ENCODE data around the gene BCAS3. TPM values are rescaled to one million over a fixed set of nuclear protein-coding genes. Genes with fewer than 3 reads are reported as not detected.
"Not testable (repeated sequence)": the region's sequence is repeated elsewhere in the genome, so short reads cannot be mapped to it uniquely, and the experiment has no call there.

Gene BCAS3
- total and polyA plus RNA-seq, 4 experiments from 2014 or later = 27.0 to 45.2 (median 41.2) TPM

GRCh38 chr17:60802377-60802776 is 124.7 kb downstream of the BCAS3 start:
- Mint-ChIP-seq H3K4me1 (peaks cover 0 to 2% (median 0%) of the 10 kb centered on the region in 4 donors), H3K27me3 (no peaks in the 10 kb centered on the region), H3K27ac (no peak overlapping the region), H3K4me3 (no peak overlapping the region), H3K9me3 (no peaks in the 10 kb centered on the region), H3K36me3 (peaks cover 5 to 8% of the 10 kb centered on the region in 2 donors)
- H3K27ac ChIP-seq (ENCODE audit: low read depth, low read length) = no peak overlapping the region
- H3K4me3 ChIP-seq (ENCODE audit: low read length in 2 of 2) = no peak overlapping the region
- no peak for DNase-seq
- H3K36me3 ChIP-seq (ENCODE audit: insufficient read depth, low read length) = no peaks in the 10 kb centered on the region
- intact Hi-C loops (cut with micrococcal nuclease) = no loop called here
- no peaks in the 10 kb centered on the region for H3K4me1 ChIP-seq (ENCODE audit: insufficient read depth, low read length)
- ChIA-PET POLR2A (ENCODE audit: partially characterized antibody) (no interaction called here), CTCF (ENCODE audit: partially characterized antibody) (no interaction called here)
- no peaks in the 10 kb centered on the region for H3K9me3 ChIP-seq (ENCODE audit: control insufficient read depth in 1 of 2, low read length in 2 of 2)
- no peaks in the 10 kb centered on the region for H3K27me3 ChIP-seq (ENCODE audit: insufficient read depth, low read length)

GRCh38 chr17:60803059-60803458 is 125.4 kb downstream of the BCAS3 start:
- Histone ChIP-seq H3K4me1 (ENCODE audit: insufficient read depth, low read length) (no peaks in the 10 kb centered on the region), H3K4me3 (ENCODE audit: low read length in 2 of 2) (no peak overlapping the region), H3K27me3 (ENCODE audit: insufficient read depth, low read length) (no peaks in the 10 kb centered on the region), H3K36me3 (ENCODE audit: insufficient read depth, low read length) (no peaks in the 10 kb centered on the region), H3K9me3 (ENCODE audit: control insufficient read depth in 1 of 2, low read length in 2 of 2) (no peaks in the 10 kb centered on the region), H3K27ac (ENCODE audit: low read depth, low read length) (no peak overlapping the region)
- H3K4me1 Mint-ChIP-seq = peaks cover 0 to 2% (median 0%) of the 10 kb centered on the region in 4 donors
- no peak overlapping the region for H3K27ac Mint-ChIP-seq
- no peak overlapping the region for H3K4me3 Mint-ChIP-seq
- DNase-seq = no peak
- POLR2A ChIA-PET (ENCODE audit: partially characterized antibody) = no interaction called here
- intact Hi-C loops (cut with micrococcal nuclease) = no loop called here
- H3K36me3 Mint-ChIP-seq = peaks cover 8 to 12% of the 10 kb centered on the region in 2 donors
- H3K27me3 Mint-ChIP-seq = no peaks in the 10 kb centered on the region
- no peaks in the 10 kb centered on the region for H3K9me3 Mint-ChIP-seq
- CTCF ChIA-PET (ENCODE audit: partially characterized antibody) = no interaction called here

GRCh38 chr17:60804831-60805230 is 127.2 kb downstream of the BCAS3 start:
- CTCF ChIA-PET (ENCODE audit: partially characterized antibody) = no interaction called here
- H3K27ac ChIP-seq (ENCODE audit: low read depth, low read length) = no peak overlapping the region
- Mint-ChIP-seq H3K27ac (no peak overlapping the region), H3K4me3 (no peak overlapping the region), H3K4me1 (no peaks in the 10 kb centered on the region), H3K9me3 (peaks cover 0 to 4% (median 0%) of the 10 kb centered on the region in 8 donors), H3K36me3 (peaks cover 22 to 27% of the 10 kb centered on the region in 2 donors), H3K27me3 (no peaks in the 10 kb centered on the region)
- no peaks in the 10 kb centered on the region for H3K9me3 ChIP-seq (ENCODE audit: control insufficient read depth in 1 of 2, low read length in 2 of 2)
- H3K4me1 ChIP-seq (ENCODE audit: insufficient read depth, low read length) = no peaks in the 10 kb centered on the region
- no peak for DNase-seq
- intact Hi-C loops (cut with micrococcal nuclease) = no loop called here
- H3K27me3 ChIP-seq (ENCODE audit: insufficient read depth, low read length) = no peaks in the 10 kb centered on the region
- H3K4me3 ChIP-seq (ENCODE audit: low read length in 2 of 2) = no peak overlapping the region
- H3K36me3 ChIP-seq (ENCODE audit: insufficient read depth, low read length) = no peaks in the 10 kb centered on the region
- POLR2A ChIA-PET (ENCODE audit: partially characterized antibody) = no interaction called here

- H3K27me3 Mint-ChIP-seq = no peaks in the 10 kb centered on the region
- H3K9me3 Mint-ChIP-seq = peaks cover 4 to 36% (median 16%) of the 10 kb centered on the region in 8 donors
- intact Hi-C loops (cut with micrococcal nuclease) = no loop called here
- no peak overlapping the region for H3K27ac ChIP-seq (ENCODE audit: low read depth, low read length)
- H3K27me3 ChIP-seq (ENCODE audit: insufficient read depth, low read length) = no peaks in the 10 kb centered on the region
- H3K27ac Mint-ChIP-seq = no peak overlapping the region
- peaks cover 51 to 66% of the 10 kb centered on the region in 2 donors for H3K36me3 Mint-ChIP-seq
- no peak overlapping the region for H3K4me3 ChIP-seq (ENCODE audit: low read length in 2 of 2)
- H3K4me1 Mint-ChIP-seq = no peaks in the 10 kb centered on the region
- POLR2A ChIA-PET (ENCODE audit: partially characterized antibody) = no interaction called here
- H3K4me1 ChIP-seq (ENCODE audit: insufficient read depth, low read length) = no peaks in the 10 kb centered on the region
- H3K36me3 ChIP-seq (ENCODE audit: insufficient read depth, low read length) = peaks cover 4% of the 10 kb centered on the region
- CTCF ChIA-PET (ENCODE audit: partially characterized antibody) = no interaction called here
- no peak overlapping the region for H3K4me3 Mint-ChIP-seq
- no peak for DNase-seq
- no peaks in the 10 kb centered on the region for H3K9me3 ChIP-seq (ENCODE audit: control insufficient read depth in 1 of 2, low read length in 2 of 2)
Observed at GRCh38 chr17:60809421-60809820, 131.8 kb downstream of the BCAS3 start.

GRCh38 chr17:60814941-60815340 is 137.3 kb downstream of the BCAS3 start:
- POLR2A ChIA-PET (ENCODE audit: partially characterized antibody); H3K27ac ChIP-seq (ENCODE audit: low read depth, low read length); H3K4me3 Mint-ChIP-seq; H3K4me3 ChIP-seq (ENCODE audit: low read length in 2 of 2); H3K36me3 ChIP-seq (ENCODE audit: insufficient read depth, low read length); H3K27me3 ChIP-seq (ENCODE audit: insufficient read depth, low read length); H3K4me1 ChIP-seq (ENCODE audit: insufficient read depth, low read length); H3K27ac Mint-ChIP-seq; DNase-seq; H3K4me1 Mint-ChIP-seq; H3K9me3 ChIP-seq (ENCODE audit: control insufficient read depth in 1 of 2, low read length in 2 of 2); CTCF ChIA-PET (ENCODE audit: partially characterized antibody); intact Hi-C loops (cut with micrococcal nuclease); H3K27me3 Mint-ChIP-seq: not testable (repeated sequence)
- Mint-ChIP-seq H3K36me3 (peaks cover 45 to 56% of the 10 kb centered on the region in 2 donors), H3K9me3 (peaks cover 6 to 44% (median 16%) of the 10 kb centered on the region in 8 donors)

- H3K27me3 ChIP-seq (ENCODE audit: insufficient read depth, low read length) = no peaks in the 10 kb centered on the region
- intact Hi-C loops (cut with micrococcal nuclease) = no loop called here
- no peaks in the 10 kb centered on the region for H3K9me3 ChIP-seq (ENCODE audit: control insufficient read depth in 1 of 2, low read length in 2 of 2)
- no peak overlapping the region for H3K27ac Mint-ChIP-seq
- H3K9me3 Mint-ChIP-seq = peaks cover 2 to 24% (median 8%) of the 10 kb centered on the region in 8 donors
- H3K27me3 Mint-ChIP-seq = no peaks in the 10 kb centered on the region
- H3K4me3 ChIP-seq (ENCODE audit: low read length in 2 of 2) = no peak overlapping the region
- H3K4me3 Mint-ChIP-seq = no peak overlapping the region
- no peaks in the 10 kb centered on the region for H3K4me1 ChIP-seq (ENCODE audit: insufficient read depth, low read length)
- peaks cover 29 to 36% of the 10 kb centered on the region in 2 donors for H3K36me3 Mint-ChIP-seq
- ChIA-PET POLR2A (ENCODE audit: partially characterized antibody) (no interaction called here), CTCF (ENCODE audit: partially characterized antibody) (no interaction called here)
- H3K27ac ChIP-seq (ENCODE audit: low read depth, low read length) = no peak overlapping the region
- no peaks in the 10 kb centered on the region for H3K36me3 ChIP-seq (ENCODE audit: insufficient read depth, low read length)
- peaks cover 0 to 1% (median 0%) of the 10 kb centered on the region in 4 donors for H3K4me1 Mint-ChIP-seq
- no peak for DNase-seq
Observed at GRCh38 chr17:60817192-60817591, 139.5 kb downstream of the BCAS3 start.

GRCh38 chr17:60819447-60820130 is 141.9 kb downstream of the BCAS3 start:
- Mint-ChIP-seq H3K4me3 (no peak overlapping the region), H3K27ac (no peak overlapping the region), H3K4me1 (peaks cover 0 to 1% (median 0%) of the 10 kb centered on the region in 4 donors), H3K27me3 (no peaks in the 10 kb centered on the region), H3K36me3 (peaks cover 13 to 16% of the 10 kb centered on the region in 2 donors), H3K9me3 (peaks cover 0 to 8% (median 0%) of the 10 kb centered on the region in 8 donors)
- POLR2A ChIA-PET (ENCODE audit: partially characterized antibody) = no interaction called here
- no peak for DNase-seq
- no peak overlapping the region for H3K27ac ChIP-seq (ENCODE audit: low read depth, low read length)
- CTCF ChIA-PET (ENCODE audit: partially characterized antibody) = no interaction called here
- intact Hi-C loops (cut with micrococcal nuclease) = no loop called here
- no peaks in the 10 kb centered on the region for H3K27me3 ChIP-seq (ENCODE audit: insufficient read depth, low read length)
- H3K9me3 ChIP-seq (ENCODE audit: control insufficient read depth in 1 of 2, low read length in 2 of 2) = no peaks in the 10 kb centered on the region
- no peaks in the 10 kb centered on the region for H3K36me3 ChIP-seq (ENCODE audit: insufficient read depth, low read length)
- no peaks in the 10 kb centered on the region for H3K4me1 ChIP-seq (ENCODE audit: insufficient read depth, low read length)
- no peak overlapping the region for H3K4me3 ChIP-seq (ENCODE audit: low read length in 2 of 2)
